Sigmoid colon (tissue), 7 donors: Measurements from ENCODE around the gene ZNF654. TPM values are rescaled to one million over a fixed set of nuclear protein-coding genes. Genes with fewer than 3 reads are reported as not detected.

ENCODE experiments used
- DNase-seq: peaks from one replicate; pipeline ENCODE4 v3.0.0-alpha.2; 2019
- H3K27ac ChIP-seq, 4 donors: fragments of 200-600 bp; sonication (generic); one replicate each; pipeline ENCODE4 v1.5.1; 2016 to 2019; ENCODE audit warnings: mild to moderate bottlenecking in 1 of 4
- H3K27me3 ChIP-seq, 3 donors: fragments of 200-600 bp; sonication (generic); one replicate each; pipeline ENCODE4 v1.5.1; 2019; ENCODE audit warnings: mild to moderate bottlenecking in 1 of 3
- H3K36me3 ChIP-seq, 4 donors: fragments of 200-600 bp; sonication (generic); one replicate each; pipeline ENCODE4 v1.5.1; 2016 to 2019
- H3K4me1 ChIP-seq, 4 donors: fragments of 200-600 bp; sonication (generic); one replicate each; pipeline ENCODE4 v1.5.1; 2017 to 2019
- H3K4me3 ChIP-seq, 4 donors: fragments of 200-600 bp; sonication (generic); one replicate each; pipeline ENCODE4 v1.5.1; 2017 to 2019; ENCODE audit warnings: mild to moderate bottlenecking in 2 of 4, moderate library complexity in 1 of 4
- H3K9me3 ChIP-seq, 4 donors: fragments of 200-600 bp in 3 of 4; sonication (generic) in 3 of 4; one replicate each; pipeline versions ENCODE4 v1.5.1 to v1.6.1; 2013 to 2019
- EP300 ChIP-seq, 4 donors: sonication (generic); formaldehyde crosslinking; IDR thresholded peaks; one replicate each; pipeline ENCODE4 v1.6.1; 2017; ENCODE audit warnings: antibody characterized with exemption in 4 of 4
- POLR2A ChIP-seq, 2 donors: fragments of 450-650 bp; IDR thresholded peaks; one replicate each; pipeline ENCODE4 v1.6.1; 2016; ENCODE audit warnings: antibody characterized with exemption in 2 of 2, mild to moderate bottlenecking in 2 of 2, moderate library complexity in 2 of 2
- POLR2AphosphoS5 ChIP-seq, 4 donors: sonication (generic); formaldehyde crosslinking; IDR thresholded peaks; one replicate each; pipeline ENCODE4 v1.6.1; 2017; ENCODE audit warnings: antibody characterized with exemption in 4 of 4
- WGBS, 2 donors: extraction: QIAGEN DNeasy Blood & Tissue Kit; methylation state at CpG; one replicate each; pipeline ENCODE4 v1.1.7; 2013; 5-methylcytosine and 5-hydroxymethylcytosine counted together
- intact Hi-C: fragments of 100-400 bp; cut with DNase I; formaldehyde crosslinking; loops from one replicate; pipeline ENCODE4 v1.15.1; 2023
- polyA plus RNA-seq, 3 donors: library from polyadenylated mRNA; stranded (reverse); fragments of 200-250 nt; gene quantifications; one replicate each; pipeline ENCODE4 v1.2.3, GENCODE V29; 2013
- total RNA-seq, 4 donors: library from RNA; depleted of rRNA; stranded (reverse); fragments of >200 nt; gene quantifications; one replicate each; pipeline ENCODE4 v1.1.0, GENCODE V29; 2016
- TF ChIP-seq, protein P1 (sequence below), 4 experiments: fragments of 450-650 bp in 3 of 4; fragments of 200-600 bp in 1 of 4; IDR thresholded peaks; one replicate each; pipeline ENCODE4 v1.5.1; 2016 to 2019; ENCODE audit warnings: antibody characterized with exemption in 4 of 4, mild to moderate bottlenecking in 3 of 4, moderate library complexity in 2 of 4
- donor health status: healthy with polysubstance abuse.
- donor health status: Bipolar disorder and iron deficiency.
- donor health status: healthy.

ZNF654 gene
- total and polyA plus RNA-seq, 7 donors = 3.0 to 20.2 (median 17.8) TPM

- DNase-seq = no peak
- intact Hi-C loops = no loop called here
- H3K27me3 ChIP-seq = no peaks in the 10 kb centered on the region
- no peaks in the 10 kb centered on the region for H3K9me3 ChIP-seq
- H3K4me1 ChIP-seq = no peaks in the 10 kb centered on the region
- TF ChIP-seq POLR2AphosphoS5 (IDR thresholded peaks at IDR 0.05) (no peak), EP300 (IDR thresholded peaks at IDR 0.05) (no peak), POLR2A (IDR thresholded peaks at IDR 0.05) (no peak)
- TF ChIP-seq, protein P1, sequence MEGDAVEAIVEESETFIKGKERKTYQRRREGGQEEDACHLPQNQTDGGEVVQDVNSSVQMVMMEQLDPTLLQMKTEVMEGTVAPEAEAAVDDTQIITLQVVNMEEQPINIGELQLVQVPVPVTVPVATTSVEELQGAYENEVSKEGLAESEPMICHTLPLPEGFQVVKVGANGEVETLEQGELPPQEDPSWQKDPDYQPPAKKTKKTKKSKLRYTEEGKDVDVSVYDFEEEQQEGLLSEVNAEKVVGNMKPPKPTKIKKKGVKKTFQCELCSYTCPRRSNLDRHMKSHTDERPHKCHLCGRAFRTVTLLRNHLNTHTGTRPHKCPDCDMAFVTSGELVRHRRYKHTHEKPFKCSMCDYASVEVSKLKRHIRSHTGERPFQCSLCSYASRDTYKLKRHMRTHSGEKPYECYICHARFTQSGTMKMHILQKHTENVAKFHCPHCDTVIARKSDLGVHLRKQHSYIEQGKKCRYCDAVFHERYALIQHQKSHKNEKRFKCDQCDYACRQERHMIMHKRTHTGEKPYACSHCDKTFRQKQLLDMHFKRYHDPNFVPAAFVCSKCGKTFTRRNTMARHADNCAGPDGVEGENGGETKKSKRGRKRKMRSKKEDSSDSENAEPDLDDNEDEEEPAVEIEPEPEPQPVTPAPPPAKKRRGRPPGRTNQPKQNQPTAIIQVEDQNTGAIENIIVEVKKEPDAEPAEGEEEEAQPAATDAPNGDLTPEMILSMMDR (IDR thresholded peaks at IDR 0.05) = no peak
- H3K27ac ChIP-seq = no peak overlapping the region
- 82 to 83% methylated on average over 4 of the region's 4 CpGs for WGBS, 2 donors
- H3K4me3 ChIP-seq = no peak overlapping the region
- peaks cover 0 to 12% (median 0%) of the 10 kb centered on the region in 4 donors for H3K36me3 ChIP-seq
Measured at GRCh38 chr3:88090681-88091080, 31.6 kb downstream of the ZNF654 start.

DNA sequence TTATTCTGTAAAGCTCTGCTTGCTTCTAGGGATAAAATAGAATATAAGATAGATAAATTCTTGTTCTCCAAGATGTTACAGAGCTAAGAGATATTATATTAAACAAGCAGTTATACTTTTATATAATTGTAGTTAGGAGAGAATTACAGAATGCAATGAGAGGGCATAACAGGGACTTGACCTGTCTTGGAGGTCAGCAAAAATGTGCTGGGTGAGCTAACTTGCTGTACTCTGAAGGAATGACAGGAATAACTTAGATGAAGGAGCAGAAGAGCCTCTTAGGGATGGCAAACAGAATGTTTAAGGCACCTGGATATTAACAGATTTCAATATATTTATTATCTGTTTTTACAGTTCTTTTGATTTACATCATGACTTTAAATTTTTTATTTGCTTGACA is 33.2 kb downstream of the ZNF654 start:
- Histone ChIP-seq H3K27ac (no peak overlapping the region), H3K4me3 (no peak overlapping the region), H3K36me3 (peaks cover 0 to 4% (median 0%) of the 10 kb centered on the region in 4 donors), H3K4me1 (no peaks in the 10 kb centered on the region), H3K27me3 (no peaks in the 10 kb centered on the region), H3K9me3 (no peaks in the 10 kb centered on the region)
- no peak for DNase-seq
- intact Hi-C loops = no loop called here
- no peak for TF ChIP-seq POLR2AphosphoS5 (IDR thresholded peaks at IDR 0.05)

DNA sequence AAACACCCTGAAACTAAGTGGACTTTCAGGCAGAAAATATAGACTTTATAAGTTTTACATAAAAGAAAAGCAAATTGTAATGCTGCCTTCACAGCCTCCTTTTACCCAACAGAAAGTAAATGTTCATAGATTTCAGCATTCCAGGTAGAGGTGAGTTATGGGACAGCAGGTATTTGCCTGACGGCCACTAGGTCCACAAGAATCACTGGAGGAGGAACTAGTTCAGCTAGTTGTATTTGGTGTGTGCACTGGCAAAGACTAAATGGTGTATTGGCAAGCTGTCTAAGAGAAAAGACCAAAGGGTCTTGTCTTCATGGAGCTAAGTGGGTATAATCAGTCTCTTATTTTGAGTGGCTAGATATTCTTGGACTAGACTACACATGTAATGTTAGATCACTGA is 34.2 kb downstream of the ZNF654 start:
- Histone ChIP-seq H3K36me3 (peaks cover 0 to 4% (median 0%) of the 10 kb centered on the region in 4 donors), H3K4me1 (no peaks in the 10 kb centered on the region), H3K27ac (no peak overlapping the region), H3K4me3 (no peak overlapping the region), H3K9me3 (no peaks in the 10 kb centered on the region), H3K27me3 (no peaks in the 10 kb centered on the region)
- WGBS, 2 donors = 93 to 94% methylated on average over 1 of the region's 1 CpG
- no peak for TF ChIP-seq POLR2AphosphoS5 (IDR thresholded peaks at IDR 0.05)
- TF ChIP-seq EP300 (IDR thresholded peaks at IDR 0.05) = no peak
- TF ChIP-seq, protein P1 (IDR thresholded peaks at IDR 0.05) = no peak
- TF ChIP-seq POLR2A (IDR thresholded peaks at IDR 0.05) = no peak
- no peak for DNase-seq
- intact Hi-C loops = no loop called here

GRCh38 chr3:88101142-88101541 is 42.1 kb downstream of the ZNF654 start:
- no peaks in the 10 kb centered on the region for H3K9me3 ChIP-seq
- H3K27ac ChIP-seq = no peak overlapping the region
- intact Hi-C loops = no loop called here
- no peak for DNase-seq
- H3K36me3 ChIP-seq = peaks cover 0 to 4% (median 0%) of the 10 kb centered on the region in 4 donors
- no peaks in the 10 kb centered on the region for H3K27me3 ChIP-seq
- WGBS, 2 donors = 97 to 99% methylated on average over 1 of the region's 1 CpG
- no peak overlapping the region for H3K4me3 ChIP-seq
- TF ChIP-seq POLR2AphosphoS5 (IDR thresholded peaks at IDR 0.05) = no peak
- TF ChIP-seq, protein P1 (IDR thresholded peaks at IDR 0.05) = no peak
- TF ChIP-seq POLR2A (IDR thresholded peaks at IDR 0.05) = no peak
- no peak for TF ChIP-seq EP300 (IDR thresholded peaks at IDR 0.05)
- peaks cover 0 to 20% (median 5%) of the 10 kb centered on the region in 4 donors for H3K4me1 ChIP-seq

- no peaks in the 10 kb centered on the region for H3K9me3 ChIP-seq
- TF ChIP-seq POLR2AphosphoS5 (IDR thresholded peaks at IDR 0.05) (no peak), POLR2A (IDR thresholded peaks at IDR 0.05) (no peak), EP300 (IDR thresholded peaks at IDR 0.05) (no peak)
- TF ChIP-seq, protein P1 (IDR thresholded peaks at IDR 0.05) = no peak
- H3K4me3 ChIP-seq = no peak overlapping the region
- intact Hi-C loops = no loop called here
- H3K27me3 ChIP-seq = no peaks in the 10 kb centered on the region
- no peaks in the 10 kb centered on the region for H3K36me3 ChIP-seq
- peaks cover 0 to 26% (median 8%) of the 10 kb centered on the region in 4 donors for H3K4me1 ChIP-seq
- no peak for DNase-seq
- H3K27ac ChIP-seq = no peak overlapping the region
Measured at GRCh38 chr3:88105325-88105724, 46.3 kb downstream of the ZNF654 start.
